AG10803 (cell line): ENCODE data around the gene CDCA8.

Source experiments
- DNase-seq: peaks from one replicate; pipeline ENCODE4 v3.0.0; 2010; ENCODE audit warnings: low read depth
- H3K4me3 ChIP-seq: 2 replicates; pipeline ENCODE4 v1.5.1; 2011; ENCODE audit warnings: mild to moderate bottlenecking, low read length, control low read depth
- CTCF ChIP-seq: conservative IDR thresholded peaks from 2 replicates; pipeline ENCODE4 v1.5.1; 2011; ENCODE audit warnings: mild to moderate bottlenecking, low read length, control low read depth, inconsistent platforms

Gene CDCA8

DNA sequence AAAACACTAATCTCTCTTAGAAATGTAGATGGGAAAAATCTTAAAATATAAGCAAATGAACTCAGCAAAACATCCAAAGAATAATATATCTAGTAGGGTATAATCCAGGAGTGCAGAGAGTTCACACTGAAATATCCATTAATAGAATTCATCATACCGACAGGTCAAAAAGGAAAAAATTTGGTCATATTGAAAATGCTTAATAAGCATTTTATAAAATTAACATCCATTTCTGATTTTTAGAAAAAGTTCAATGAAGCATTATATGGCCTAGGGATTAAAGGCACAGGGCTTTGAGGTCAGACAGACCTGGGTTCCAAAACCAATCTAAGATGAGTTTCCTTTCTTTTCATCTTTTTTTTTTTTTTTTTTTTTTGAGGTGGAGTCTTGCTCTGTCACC, 56.2 kb downstream of the CDCA8 start:
- no peak for TF ChIP-seq CTCF
- DNase-seq: no peak
- no peak overlapping the region for H3K4me3 ChIP-seq

GRCh38 chr1:37752213-37752582, 59.9 kb downstream of the CDCA8 start:
- H3K4me3 ChIP-seq: no peak overlapping the region
- TF ChIP-seq CTCF: no peak
- DNase-seq: no peak

GRCh38 chr1:37752583-37753471, 60.5 kb downstream of the CDCA8 start:
- no peak for TF ChIP-seq CTCF
- no peak for DNase-seq
- no peak overlapping the region for H3K4me3 ChIP-seq

- DNase-seq: no peak
- no peak for TF ChIP-seq CTCF
- no peak overlapping the region for H3K4me3 ChIP-seq
These were observed 61.4 kb downstream of the CDCA8 start for GRCh38 chr1:37753473-37754321.

DNA sequence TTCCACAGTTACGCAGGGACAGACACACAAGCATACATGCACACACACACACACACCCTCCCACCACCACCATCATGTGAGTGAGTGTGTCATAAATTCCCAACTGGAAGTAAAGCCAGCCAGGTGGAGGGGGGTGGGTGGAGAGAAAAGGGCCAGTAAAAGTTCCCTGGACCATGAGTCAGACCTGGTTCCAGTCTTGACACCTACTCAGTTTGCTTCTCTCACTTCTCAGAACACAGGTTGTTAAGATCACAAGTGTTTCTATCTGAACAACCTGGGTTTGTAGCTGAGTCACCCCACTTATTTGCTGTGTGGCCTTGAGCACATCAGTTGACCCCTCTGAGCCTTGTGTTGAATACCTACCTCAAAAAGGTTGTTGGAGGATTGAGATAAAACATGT, 63.0 kb downstream of the CDCA8 start:
- no peak overlapping the region for H3K4me3 ChIP-seq
- DNase-seq: no peak
- no peak for TF ChIP-seq CTCF

- no peak for TF ChIP-seq CTCF
- DNase-seq: no peak
- no peak overlapping the region for H3K4me3 ChIP-seq
These were observed 63.7 kb downstream of the CDCA8 start for GRCh38 chr1:37755951-37756560.
